Prostate gland (tissue), 2 donors: ENCODE data around the gene SLC6A6. TPM values are rescaled to one million over a fixed set of nuclear protein-coding genes. Genes with fewer than 3 reads are reported as not detected.

Experiments
- DNase-seq: peaks from one replicate; pipeline ENCODE4 v3.0.0-alpha.2; 2019; ENCODE audit warnings: low spot score
- H3K27ac ChIP-seq, 2 donors: fragments of 200-600 bp; sonication (generic); 2 replicates each; pipeline ENCODE4 v1.5.1; 2017 to 2019
- H3K27me3 ChIP-seq: fragments of 200-600 bp; sonication (generic); replicated peaks from 2 replicates; pipeline ENCODE4 v1.5.1; 2019; ENCODE audit not compliant: insufficient read depth
- H3K36me3 ChIP-seq, 2 donors: fragments of 200-600 bp; sonication (generic); 1 replicate in 1 of 2; 2 replicates in 1 of 2; pipeline versions ENCODE4 v1.5.1 to v1.8.1; 2017 to 2019
- H3K4me1 ChIP-seq: fragments of 200-600 bp; sonication (generic); replicated peaks from 2 replicates; pipeline ENCODE4 v1.5.1; 2019
- H3K4me3 ChIP-seq, 2 donors: fragments of 200-600 bp; sonication (generic); 2 replicates each; pipeline ENCODE4 v1.5.1; 2017 to 2019
- H3K9me3 ChIP-seq: fragments of 200-600 bp; sonication (generic); 2 replicates; pipeline ENCODE4 v1.5.1; 2017
- POLR2A ChIP-seq: fragments of 450-650 bp; IDR thresholded peaks from one replicate; pipeline ENCODE4 v1.6.1; 2016; ENCODE audit warnings: antibody characterized with exemption, mild to moderate bottlenecking
- POLR2AphosphoS5 ChIP-seq: sonication (generic); formaldehyde crosslinking; IDR thresholded peaks from one replicate; pipeline ENCODE4 v1.6.1; 2017; ENCODE audit warnings: antibody characterized with exemption
- WGBS: methylation state at CpG from one replicate; pipeline ENCODE4 v1.1.5; 2018; 5-methylcytosine and 5-hydroxymethylcytosine counted together
- intact Hi-C: fragments of 100-400 bp; cut with DNase I; formaldehyde crosslinking; loops from one replicate; pipeline ENCODE4 v1.14.2; 2022
- total RNA-seq, 2 donors: library from RNA; depleted of rRNA; stranded (reverse); fragments of >200 nt; gene quantifications; one replicate each; pipeline ENCODE4 v1.1.0, GENCODE V29; 2016
- TF ChIP-seq, protein P1 (sequence below), 4 experiments: fragments of 200-600 bp in 2 of 4; fragments of 450-650 bp in 2 of 4; sonication (generic) in 2 of 4; IDR thresholded peaks; 1 replicate in 3 of 4; 2 replicates in 1 of 4; pipeline ENCODE4 v1.5.1; 2016 to 2019; ENCODE audit warnings: antibody characterized with exemption in 4 of 4, mild to moderate bottlenecking in 2 of 4, moderate library complexity in 2 of 4

Gene SLC6A6
- total RNA-seq, 2 donors from 2014 or later = 6.9 to 24.5 TPM

DNA sequence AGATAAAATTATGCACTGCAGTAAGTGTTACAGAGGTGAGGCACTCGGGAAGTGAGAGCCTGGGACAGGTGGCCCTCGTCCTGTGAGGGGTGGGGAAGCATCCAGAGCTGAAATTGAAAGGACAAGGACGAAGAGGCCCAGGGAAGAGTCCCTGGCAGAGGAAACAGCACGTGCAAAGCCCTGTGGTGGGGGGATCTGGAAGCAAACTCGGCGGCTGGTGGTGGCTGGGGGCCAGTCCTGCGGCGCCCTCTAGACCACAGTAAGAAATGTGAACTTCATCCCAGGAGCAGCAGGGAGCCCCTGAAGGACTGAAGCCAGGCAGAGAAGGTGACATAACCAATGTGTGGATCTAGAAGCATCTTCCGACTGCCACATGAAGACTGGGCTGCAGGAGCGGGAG, 94.9 kb downstream of the SLC6A6 start:
- no peaks in the 10 kb centered on the region for H3K27me3 ChIP-seq
- TF ChIP-seq POLR2AphosphoS5 (no peak), POLR2A (no peak)
- TF ChIP-seq, protein P1, sequence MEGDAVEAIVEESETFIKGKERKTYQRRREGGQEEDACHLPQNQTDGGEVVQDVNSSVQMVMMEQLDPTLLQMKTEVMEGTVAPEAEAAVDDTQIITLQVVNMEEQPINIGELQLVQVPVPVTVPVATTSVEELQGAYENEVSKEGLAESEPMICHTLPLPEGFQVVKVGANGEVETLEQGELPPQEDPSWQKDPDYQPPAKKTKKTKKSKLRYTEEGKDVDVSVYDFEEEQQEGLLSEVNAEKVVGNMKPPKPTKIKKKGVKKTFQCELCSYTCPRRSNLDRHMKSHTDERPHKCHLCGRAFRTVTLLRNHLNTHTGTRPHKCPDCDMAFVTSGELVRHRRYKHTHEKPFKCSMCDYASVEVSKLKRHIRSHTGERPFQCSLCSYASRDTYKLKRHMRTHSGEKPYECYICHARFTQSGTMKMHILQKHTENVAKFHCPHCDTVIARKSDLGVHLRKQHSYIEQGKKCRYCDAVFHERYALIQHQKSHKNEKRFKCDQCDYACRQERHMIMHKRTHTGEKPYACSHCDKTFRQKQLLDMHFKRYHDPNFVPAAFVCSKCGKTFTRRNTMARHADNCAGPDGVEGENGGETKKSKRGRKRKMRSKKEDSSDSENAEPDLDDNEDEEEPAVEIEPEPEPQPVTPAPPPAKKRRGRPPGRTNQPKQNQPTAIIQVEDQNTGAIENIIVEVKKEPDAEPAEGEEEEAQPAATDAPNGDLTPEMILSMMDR (IDR thresholded peaks at IDR 0.05) = no peak
- intact Hi-C loops = no loop called here
- no peaks in the 10 kb centered on the region for H3K4me1 ChIP-seq
- H3K4me3 ChIP-seq = no peak overlapping the region
- no peak for DNase-seq
- H3K9me3 ChIP-seq = no peaks in the 10 kb centered on the region
- WGBS = 71% methylated on average over 10 of the region's 10 CpGs
- no peaks in the 10 kb centered on the region for H3K36me3 ChIP-seq
- no peak overlapping the region for H3K27ac ChIP-seq

GRCh38 chr3:14502472-14502871, 100.1 kb downstream of the SLC6A6 start:
- intact Hi-C loops = no loop called here
- Histone ChIP-seq H3K4me1 (no peaks in the 10 kb centered on the region), H3K27me3 (no peaks in the 10 kb centered on the region), H3K27ac (no peak overlapping the region), H3K36me3 (no peaks in the 10 kb centered on the region), H3K4me3 (no peak overlapping the region), H3K9me3 (no peaks in the 10 kb centered on the region)
- TF ChIP-seq POLR2AphosphoS5 (no peak), POLR2A (no peak)
- TF ChIP-seq, protein P1 (IDR thresholded peaks at IDR 0.05) = no peak
- DNase-seq = no peak

DNA sequence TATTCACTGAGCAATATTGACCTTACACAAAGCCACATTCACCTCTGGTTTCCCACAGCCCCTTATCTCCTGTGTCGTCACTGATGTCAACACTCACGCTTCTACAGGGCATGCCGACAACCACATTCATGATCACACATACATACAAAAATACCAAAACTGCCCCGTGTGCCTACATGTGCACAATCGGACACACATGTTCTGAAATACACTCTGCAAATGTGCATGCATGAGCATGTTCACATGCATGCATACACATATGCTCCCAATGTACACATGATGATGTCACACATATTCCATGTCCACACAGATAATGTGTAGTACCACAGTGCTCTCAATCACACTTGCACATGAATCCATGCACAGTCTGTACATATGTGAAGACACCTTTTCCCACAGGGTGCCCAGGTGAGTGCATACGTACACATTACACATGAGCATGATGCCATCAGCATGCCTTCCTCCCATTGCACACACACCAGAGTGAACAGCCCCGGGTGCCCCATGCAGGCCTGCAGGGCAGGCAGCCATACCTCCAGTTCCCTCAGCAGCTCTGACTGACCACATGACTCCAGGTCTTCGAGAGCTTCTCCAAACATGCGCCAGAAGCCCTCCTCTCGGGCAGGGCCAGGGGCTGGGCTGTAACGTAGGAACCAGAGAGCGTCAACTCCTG, 100.8 kb downstream of the SLC6A6 start:
- H3K27ac ChIP-seq = no peak overlapping the region
- H3K4me3 ChIP-seq = no peak overlapping the region
- no peaks in the 10 kb centered on the region for H3K27me3 ChIP-seq
- TF ChIP-seq, protein P1 (IDR thresholded peaks at IDR 0.05) = no peak
- no peak for TF ChIP-seq POLR2AphosphoS5
- no peaks in the 10 kb centered on the region for H3K36me3 ChIP-seq
- intact Hi-C loops = no loop called here
- DNase-seq = no peak
- no peaks in the 10 kb centered on the region for H3K4me1 ChIP-seq
- H3K9me3 ChIP-seq = no peaks in the 10 kb centered on the region
- WGBS = 92% methylated on average over 12 of the region's 12 CpGs

DNA sequence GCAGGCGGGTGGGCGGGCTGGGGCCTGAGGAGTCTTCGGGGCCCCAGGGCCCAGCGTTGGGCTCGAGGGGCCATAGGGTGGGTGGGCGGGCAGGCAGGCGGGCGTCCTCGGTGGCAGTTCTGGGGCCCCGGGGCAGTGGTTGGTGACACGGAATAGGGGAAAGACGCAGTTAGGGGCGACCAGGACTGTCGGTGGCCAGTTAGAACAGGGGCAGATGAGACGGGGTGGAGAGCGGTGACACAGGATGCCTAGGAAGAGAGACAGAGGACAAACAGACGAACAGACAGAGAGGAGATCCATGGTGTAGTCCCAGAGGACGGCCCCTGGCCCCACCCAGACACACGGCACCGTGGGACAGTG, 101.3 kb downstream of the SLC6A6 start:
- WGBS = 91% methylated on average over 20 of the region's 20 CpGs
- Histone ChIP-seq H3K27me3 (no peaks in the 10 kb centered on the region), H3K4me3 (no peak overlapping the region), H3K4me1 (no peaks in the 10 kb centered on the region), H3K9me3 (no peaks in the 10 kb centered on the region), H3K27ac (no peak overlapping the region), H3K36me3 (no peaks in the 10 kb centered on the region)
- intact Hi-C loops = no loop called here
- no peak for DNase-seq
- TF ChIP-seq POLR2AphosphoS5 = no peak

- DNase-seq = no peak
- Histone ChIP-seq H3K4me1 (no peaks in the 10 kb centered on the region), H3K27ac (no peak overlapping the region), H3K36me3 (no peaks in the 10 kb centered on the region), H3K9me3 (no peaks in the 10 kb centered on the region), H3K27me3 (no peaks in the 10 kb centered on the region), H3K4me3 (no peak overlapping the region)
- WGBS = 84% methylated on average over 22 of the region's 22 CpGs
- intact Hi-C loops = no loop called here
- TF ChIP-seq, protein P1 (IDR thresholded peaks at IDR 0.05) = no peak
- TF ChIP-seq POLR2A = no peak
- TF ChIP-seq POLR2AphosphoS5 = no peak
Observed at GRCh38 chr3:14505001-14505802, 102.8 kb downstream of the SLC6A6 start.
